Dedifferentiated amniotic fluid mesenchymal stem cell (primary cell): ENCODE data around the gene SULT4A1.

Source experiments
- DNase-seq: peaks from one replicate; pipeline ENCODE4 v3.0.0-alpha.2; 2016; ENCODE audit errors: extremely low spot score

Gene SULT4A1

DNA sequence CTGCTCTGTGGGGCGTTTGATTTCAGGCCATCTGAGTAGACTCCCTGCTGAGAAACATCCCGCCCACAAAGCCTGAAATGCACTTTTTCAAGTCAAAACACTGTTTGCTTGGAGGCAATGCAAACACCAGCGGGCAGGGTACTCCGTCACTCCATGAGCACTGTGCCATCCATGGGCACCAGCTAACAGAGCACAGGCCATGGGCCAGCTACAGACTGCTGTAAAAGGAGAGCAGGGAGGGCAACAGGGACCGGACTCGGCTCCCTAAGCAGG lies 33.7 kb downstream of the SULT4A1 start:
- DNase-seq, result no peak

DNA sequence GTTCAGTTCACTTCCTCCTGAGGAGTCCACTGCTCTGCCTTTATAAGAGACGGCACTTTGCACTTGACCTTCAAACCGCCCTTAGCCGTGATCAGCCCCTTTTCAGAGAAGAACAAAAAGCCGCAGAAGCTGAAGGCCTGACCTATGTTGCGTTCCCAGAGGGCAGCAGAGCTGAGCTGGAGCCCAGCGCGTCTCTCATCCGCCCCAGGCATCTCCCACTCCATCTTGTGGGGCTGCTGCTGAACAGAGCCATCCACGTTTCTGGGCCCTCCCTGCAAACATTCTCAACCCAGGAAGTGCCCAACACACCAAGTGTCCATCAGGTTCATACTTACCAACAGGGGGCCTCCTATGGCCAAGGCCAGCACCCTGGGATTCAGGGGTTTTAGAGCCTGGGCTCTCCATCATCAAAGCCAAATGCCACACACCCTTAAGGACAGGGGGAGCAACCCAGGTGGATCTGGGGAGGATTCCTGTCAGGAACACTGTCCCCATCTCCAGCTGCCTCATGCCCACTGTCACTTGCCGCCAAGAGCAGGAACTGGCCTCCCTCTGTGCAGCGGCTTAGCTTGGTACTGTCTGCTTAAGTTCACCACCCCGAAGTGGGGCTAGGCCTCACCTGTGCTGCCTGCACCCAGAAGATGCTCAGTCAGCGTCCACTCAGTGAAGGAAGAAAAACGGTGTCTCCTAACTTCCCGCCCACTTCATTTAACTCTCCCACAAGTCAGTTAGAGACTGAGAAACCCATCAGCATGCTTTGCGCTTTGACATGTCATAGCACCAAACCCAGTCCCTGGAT lies 34.2 kb downstream of the SULT4A1 start:
- no peak for DNase-seq

GRCh38 chr22:43827003-43827735 lies 35.1 kb downstream of the SULT4A1 start:
- DNase-seq, result no peak

- DNase-seq, result peak; percentile 54
Measured at GRCh38 chr22:43826142-43827002, 35.9 kb downstream of the SULT4A1 start.

- DNase-seq, result no peak
Measured at GRCh38 chr22:43825651-43826050, 36.7 kb downstream of the SULT4A1 start.

- DNase-seq, result no peak
Measured at GRCh38 chr22:43824724-43825420, 37.4 kb downstream of the SULT4A1 start.

DNA sequence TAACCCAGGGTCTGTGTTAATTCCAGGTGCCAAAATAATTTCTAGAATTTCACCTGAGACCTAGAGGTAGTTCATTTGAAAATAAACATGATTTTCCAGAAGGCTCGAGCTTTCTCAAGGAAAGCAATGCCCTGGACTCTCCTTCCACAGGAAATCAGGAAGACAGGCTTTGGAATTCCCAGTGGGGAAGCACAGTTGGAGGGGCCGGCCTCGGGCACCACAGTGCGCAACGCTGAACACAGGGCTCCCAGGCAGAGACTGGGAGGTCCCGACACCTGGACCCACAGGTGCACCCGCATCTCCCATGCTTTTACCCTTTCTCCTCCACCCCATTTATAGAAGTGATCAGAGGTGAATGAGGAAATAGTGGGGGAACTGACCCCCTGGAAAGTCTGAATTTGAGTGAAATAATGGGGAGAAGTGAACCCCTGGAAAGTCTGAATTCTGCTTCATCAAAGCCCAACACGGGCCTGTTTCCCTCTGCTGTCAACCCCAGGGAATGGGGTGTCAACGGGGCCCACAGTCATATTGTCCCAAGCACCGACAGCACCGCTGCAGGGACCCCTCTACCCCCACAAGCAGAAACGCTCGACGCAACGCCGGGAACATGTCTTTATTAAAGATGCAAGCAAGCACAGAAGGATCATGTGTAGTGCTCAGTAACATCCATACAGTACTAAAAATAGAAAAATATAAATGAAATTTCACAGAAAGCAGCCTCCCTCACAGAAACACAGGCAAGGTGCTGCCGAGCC lies 38.2 kb downstream of the SULT4A1 start:
- DNase-seq, result no peak

GRCh38 chr22:43823353-43823908 lies 38.9 kb downstream of the SULT4A1 start:
- no peak for DNase-seq

- no peak for DNase-seq
Measured at GRCh38 chr22:43821606-43822425, 40.5 kb downstream of the SULT4A1 start.

DNA sequence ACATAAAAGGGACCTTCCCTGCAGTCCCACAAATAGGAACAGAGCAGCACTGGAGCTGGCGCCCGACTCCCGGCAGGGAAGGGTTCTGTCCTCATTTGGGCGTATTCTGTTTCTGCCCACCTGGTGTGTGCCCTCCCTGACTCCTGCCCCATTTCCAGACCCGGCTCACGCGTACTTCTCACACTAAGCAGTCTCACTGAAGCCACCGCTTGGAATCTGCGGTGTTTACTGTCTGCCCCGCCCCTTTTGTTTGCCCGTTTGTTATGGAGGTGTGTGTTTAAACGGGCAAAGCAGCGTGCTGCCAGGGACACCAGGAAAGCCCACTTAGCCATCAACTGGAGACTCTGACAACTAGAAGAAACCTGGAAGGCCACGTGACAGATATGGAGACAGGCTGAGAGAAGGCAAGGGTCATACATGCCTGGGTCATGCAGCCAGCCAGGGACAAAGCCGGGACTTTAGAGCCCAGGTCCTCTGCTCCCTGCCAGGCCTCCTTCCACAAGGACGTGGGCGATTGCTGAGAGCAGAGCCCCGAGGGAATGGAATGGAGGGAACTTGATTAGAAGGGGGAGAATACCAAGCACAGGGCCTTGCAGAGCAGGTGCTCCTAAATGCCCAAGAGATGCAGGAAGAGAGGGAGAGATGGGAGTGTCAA lies 41.5 kb downstream of the SULT4A1 start:
- no peak for DNase-seq

DNA sequence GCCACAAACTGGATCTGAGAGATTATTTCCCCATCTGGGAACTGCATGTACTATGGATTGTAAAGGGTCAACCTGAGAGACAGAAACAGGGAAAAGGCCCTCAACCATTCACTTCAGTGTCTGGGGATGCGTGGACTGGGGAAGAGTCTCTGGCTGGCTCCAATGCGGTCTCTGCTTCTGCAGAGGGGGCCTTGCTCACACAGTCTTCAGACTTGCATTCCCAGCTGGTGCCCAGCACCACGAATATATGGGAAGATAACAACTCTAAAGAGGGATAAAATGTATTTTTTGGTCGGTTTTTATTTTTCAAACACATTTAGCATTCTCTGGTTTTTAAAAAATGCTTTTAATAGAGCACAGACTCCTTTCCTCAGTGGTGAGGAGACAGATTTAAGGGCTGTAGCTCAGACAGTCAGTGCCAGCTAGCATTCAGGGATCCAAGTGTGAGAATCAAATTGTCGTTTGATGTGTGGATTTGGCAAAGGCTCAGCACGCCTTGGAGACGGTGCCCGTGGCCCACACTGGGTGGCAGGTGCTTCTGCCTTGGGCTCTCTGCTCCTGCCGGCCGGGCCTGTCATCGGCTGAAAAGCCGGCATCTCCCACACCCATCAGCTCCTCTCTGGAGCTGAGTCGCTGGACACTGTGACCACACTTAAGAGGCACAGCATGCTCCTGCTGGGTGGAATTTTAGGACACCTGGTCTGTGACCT lies 42.2 kb downstream of the SULT4A1 start:
- DNase-seq, result no peak

DNA sequence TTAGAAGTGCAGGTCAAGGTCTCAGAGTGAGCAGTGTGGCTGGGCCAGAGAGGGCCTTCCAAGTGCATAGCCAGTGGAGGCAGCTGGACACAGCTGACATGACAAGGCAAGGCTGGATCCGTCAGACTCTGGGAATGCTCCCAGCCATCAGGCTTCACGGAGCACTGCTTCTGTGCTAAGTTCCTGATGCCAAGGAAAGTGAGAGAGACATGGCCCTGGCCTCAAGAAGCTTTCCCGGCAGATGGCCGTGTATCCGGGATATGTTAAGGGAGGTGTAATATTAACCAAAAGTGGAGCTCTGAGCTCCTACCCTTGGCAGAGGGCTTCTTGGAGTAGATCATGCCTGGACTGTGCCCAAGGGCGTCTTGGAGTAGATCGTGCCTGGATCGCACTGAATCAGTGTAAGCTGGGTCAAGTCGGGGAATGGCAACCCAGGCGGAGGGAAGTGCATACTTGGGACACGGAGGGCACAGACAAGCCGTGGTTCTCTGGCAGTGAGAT lies 42.8 kb downstream of the SULT4A1 start:
- DNase-seq, result no peak

DNA sequence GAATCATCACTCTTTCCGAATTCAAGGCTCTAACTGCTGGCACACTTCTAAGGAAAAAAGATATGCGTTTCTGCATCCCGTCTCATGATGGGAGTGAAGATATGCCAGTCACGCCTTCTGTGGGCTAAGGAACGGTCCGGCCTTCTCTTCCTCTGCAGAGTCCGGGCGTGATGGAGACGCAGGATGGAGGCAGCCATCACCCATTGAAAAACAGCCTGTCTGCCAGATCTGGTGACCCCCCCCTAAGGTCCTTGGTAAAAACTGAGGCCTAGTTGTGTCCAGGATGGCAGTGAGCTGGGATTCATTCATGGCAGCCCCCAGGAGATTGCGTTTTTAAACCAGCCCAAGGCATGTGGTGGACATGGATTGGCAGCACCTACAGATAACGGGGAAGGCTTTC lies 43.3 kb downstream of the SULT4A1 start:
- no peak for DNase-seq

GRCh38 chr22:43817402-43817801 lies 44.9 kb downstream of the SULT4A1 start:
- DNase-seq, result no peak

DNA sequence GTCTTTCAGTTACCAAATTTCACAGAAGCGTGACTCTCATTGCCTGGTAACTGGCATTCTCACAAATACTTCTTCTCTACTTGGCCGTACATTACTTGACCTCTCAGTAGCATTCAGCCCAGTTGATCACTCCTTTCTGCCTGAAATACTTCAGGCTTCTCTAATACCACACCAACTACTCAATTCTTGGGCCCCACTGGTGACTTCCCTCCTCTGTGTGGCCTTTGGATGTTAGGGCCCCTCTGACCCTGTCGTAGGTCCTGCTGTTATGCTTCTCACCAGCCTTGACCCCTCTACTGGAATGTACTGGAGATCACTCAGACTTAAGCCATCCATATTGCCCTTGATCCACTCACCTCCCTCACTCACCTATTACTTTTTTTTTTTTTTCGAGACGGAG lies 48.0 kb downstream of the SULT4A1 start:
- no peak for DNase-seq

- no peak for DNase-seq
Measured at GRCh38 chr22:43812890-43813289, 49.4 kb downstream of the SULT4A1 start.

- peak; percentile 94 for DNase-seq
Measured at GRCh38 chr22:43812149-43812842, 50.0 kb downstream of the SULT4A1 start, which contains the start of gene EFCAB6. Gene EFCAB6, minus strand, starts transcription at chr22:43812305. Its CDS starts 29,987 bp downstream, at chr22:43782318.

DNA sequence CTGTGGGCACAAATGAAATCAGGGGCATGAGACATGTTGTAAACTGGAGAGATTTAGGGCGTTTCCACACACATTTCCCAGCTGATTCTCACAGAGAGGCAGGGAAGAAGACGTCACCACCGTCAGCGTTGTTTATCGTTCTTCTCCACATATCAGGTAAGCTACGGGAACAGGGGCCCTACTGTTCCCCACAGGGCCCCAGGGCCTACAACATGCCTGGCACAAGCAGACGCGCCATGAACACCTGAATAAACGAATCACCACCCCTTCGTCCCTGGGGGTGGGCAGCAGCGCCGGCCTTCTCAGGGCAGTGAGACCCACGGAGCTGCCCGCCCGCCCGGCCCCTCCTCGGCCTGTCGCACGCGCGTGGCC lies 50.5 kb downstream of the SULT4A1 start:
- DNase-seq, result peak; percentile 31
